OCI-LY1 (cell line): ENCODE results near the gene RAD51B.

ENCODE experiments used
- H2AFZ ChIP-seq: fragments of 200-600 bp; sonication (generic), shearing (Covaris generic); 2 replicates; pipeline ENCODE4 v1.6.0; 2014; ENCODE audit warnings: antibody characterized with exemption, mild to moderate bottlenecking, low read length
- H3F3A ChIP-seq: fragments of 200-600 bp; sonication (generic), shearing (Covaris generic); 2 replicates; pipeline ENCODE4 v1.6.0; 2014; ENCODE audit warnings: mild to moderate bottlenecking, antibody characterized with exemption, low read length, moderate library complexity; ENCODE audit not compliant: insufficient read depth
- H3K27ac ChIP-seq: fragments of 200-600 bp; sonication (generic); 2 replicates; pipeline ENCODE4 v1.5.1; 2014; ENCODE audit warnings: low read length, mixed run types, mild to moderate bottlenecking, low read depth; ENCODE audit not compliant: poor library complexity, severe bottlenecking
- H3K27me3 ChIP-seq: fragments of 200-600 bp; sonication (generic); 2 replicates; pipeline ENCODE4 v1.6.0; 2014; ENCODE audit warnings: antibody characterized with exemption, mild to moderate bottlenecking, low read length, moderate library complexity; ENCODE audit not compliant: insufficient read depth
- H3K36me3 ChIP-seq: fragments of 200-600 bp; sonication (generic); 2 replicates; pipeline ENCODE4 v1.6.1; 2014; ENCODE audit warnings: mild to moderate bottlenecking, antibody characterized with exemption, low read length, moderate library complexity, mixed read lengths; ENCODE audit not compliant: insufficient read depth
- H3K4me1 ChIP-seq: fragments of 200-600 bp; sonication (generic); 2 replicates; pipeline ENCODE4 v1.5.1; 2014; ENCODE audit warnings: mild to moderate bottlenecking, low read length, moderate library complexity; ENCODE audit not compliant: insufficient read depth, severe bottlenecking
- H3K4me2 ChIP-seq: fragments of 200-600 bp; sonication (generic), shearing (Covaris generic); 2 replicates; pipeline ENCODE4 v1.6.1; 2014; ENCODE audit warnings: low read length
- H3K4me3 ChIP-seq: fragments of 200-600 bp; sonication (generic); 2 replicates; pipeline ENCODE4 v1.5.1; 2014; ENCODE audit warnings: low read length, low read depth, mild to moderate bottlenecking, mixed read lengths; ENCODE audit not compliant: poor library complexity, severe bottlenecking
- H3K79me2 ChIP-seq: fragments of 200-600 bp; shearing (Covaris generic); 2 replicates; pipeline ENCODE4 v1.6.1; 2016; ENCODE audit warnings: mixed run types, low read length, mixed read lengths; ENCODE audit not compliant: insufficient read depth
- H3K9ac ChIP-seq: fragments of 200-600 bp; sonication (generic), shearing (Covaris generic); 2 replicates; pipeline ENCODE4 v1.6.1; 2014; ENCODE audit warnings: mild to moderate bottlenecking, low read length, mixed read lengths
- H3K9me2 ChIP-seq: fragments of 200-600 bp; sonication (generic), shearing (Covaris generic); 2 replicates; pipeline ENCODE4 v1.6.1; 2014; ENCODE audit warnings: low read depth, mild to moderate bottlenecking, low read length, mixed read lengths
- H3K9me3 ChIP-seq: fragments of 200-600 bp; shearing (Covaris generic); 2 replicates; pipeline ENCODE4 v1.6.1; 2014; ENCODE audit warnings: low read length, mixed read lengths
- H4K20me1 ChIP-seq: fragments of 200-600 bp; sonication (generic), shearing (Covaris generic); 2 replicates; pipeline ENCODE4 v1.6.0; 2016; ENCODE audit warnings: mild to moderate bottlenecking, low read length; ENCODE audit not compliant: insufficient read depth
- EZH2 ChIP-seq: fragments of 200-600 bp; sonication (generic), shearing (Covaris generic); IDR thresholded peaks from 2 replicates; pipeline ENCODE4 v1.8.0; 2017; ENCODE audit warnings: borderline replicate concordance, mixed run types, mild to moderate bottlenecking, antibody characterized with exemption, low read length, moderate library complexity, mixed read lengths
- TF ChIP-seq, protein P1 (sequence below): fragments of 200-600 bp; sonication (generic), shearing (Covaris generic); IDR thresholded peaks from 2 replicates; pipeline ENCODE4 v1.5.1; 2017; ENCODE audit warnings: mild to moderate bottlenecking, antibody characterized with exemption, low read length, moderate library complexity, mixed read lengths

The RAD51B gene

DNA sequence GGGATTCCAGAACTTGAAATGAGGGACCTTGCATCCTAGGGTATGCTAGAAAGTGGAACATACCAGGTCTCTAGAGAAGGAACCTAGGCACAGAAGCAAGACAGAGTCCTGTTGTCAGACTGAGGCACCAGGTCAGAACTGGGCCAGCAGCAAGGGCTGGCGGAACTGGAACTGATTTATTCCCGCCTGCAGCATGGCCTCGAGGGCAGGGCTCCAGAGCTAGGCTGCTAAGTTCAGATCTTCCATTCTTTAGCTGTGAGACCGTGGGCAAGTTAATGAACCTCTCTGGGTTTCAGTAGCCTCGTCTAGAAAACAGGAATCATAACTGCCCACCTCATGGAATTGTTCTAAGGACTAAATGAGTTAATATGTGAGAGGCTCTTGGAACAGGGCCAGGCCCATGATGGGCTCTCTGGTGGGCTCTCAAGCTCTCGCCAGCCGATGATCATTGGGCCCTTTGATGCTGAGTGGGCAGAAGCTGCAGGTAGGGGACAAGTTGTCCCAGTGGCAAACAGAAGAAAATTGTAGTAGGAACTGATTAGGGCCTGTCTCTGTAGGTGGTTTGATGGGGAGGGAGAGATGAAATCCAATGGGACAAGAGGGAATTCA, 773.5 kb downstream of the RAD51B start:
- H3F3A ChIP-seq = no peaks in the 10 kb centered on the region
- no peaks in the 10 kb centered on the region for H3K9me2 ChIP-seq
- no peak overlapping the region for H3K27ac ChIP-seq
- no peak overlapping the region for H2AFZ ChIP-seq
- TF ChIP-seq EZH2 = no peak
- TF ChIP-seq, protein P1, sequence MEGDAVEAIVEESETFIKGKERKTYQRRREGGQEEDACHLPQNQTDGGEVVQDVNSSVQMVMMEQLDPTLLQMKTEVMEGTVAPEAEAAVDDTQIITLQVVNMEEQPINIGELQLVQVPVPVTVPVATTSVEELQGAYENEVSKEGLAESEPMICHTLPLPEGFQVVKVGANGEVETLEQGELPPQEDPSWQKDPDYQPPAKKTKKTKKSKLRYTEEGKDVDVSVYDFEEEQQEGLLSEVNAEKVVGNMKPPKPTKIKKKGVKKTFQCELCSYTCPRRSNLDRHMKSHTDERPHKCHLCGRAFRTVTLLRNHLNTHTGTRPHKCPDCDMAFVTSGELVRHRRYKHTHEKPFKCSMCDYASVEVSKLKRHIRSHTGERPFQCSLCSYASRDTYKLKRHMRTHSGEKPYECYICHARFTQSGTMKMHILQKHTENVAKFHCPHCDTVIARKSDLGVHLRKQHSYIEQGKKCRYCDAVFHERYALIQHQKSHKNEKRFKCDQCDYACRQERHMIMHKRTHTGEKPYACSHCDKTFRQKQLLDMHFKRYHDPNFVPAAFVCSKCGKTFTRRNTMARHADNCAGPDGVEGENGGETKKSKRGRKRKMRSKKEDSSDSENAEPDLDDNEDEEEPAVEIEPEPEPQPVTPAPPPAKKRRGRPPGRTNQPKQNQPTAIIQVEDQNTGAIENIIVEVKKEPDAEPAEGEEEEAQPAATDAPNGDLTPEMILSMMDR = no peak
- no peaks in the 10 kb centered on the region for H3K36me3 ChIP-seq
- no peak overlapping the region for H3K9ac ChIP-seq
- H3K4me1 ChIP-seq = no peaks in the 10 kb centered on the region
- H3K79me2 ChIP-seq = no peaks in the 10 kb centered on the region
- H3K27me3 ChIP-seq = no peaks in the 10 kb centered on the region; the same call in 1 of the 2 replicates
- H3K4me2 ChIP-seq = no peak overlapping the region
- no peak overlapping the region for H3K4me3 ChIP-seq
- H4K20me1 ChIP-seq = no peaks in the 10 kb centered on the region
- no peaks in the 10 kb centered on the region for H3K9me3 ChIP-seq

DNA sequence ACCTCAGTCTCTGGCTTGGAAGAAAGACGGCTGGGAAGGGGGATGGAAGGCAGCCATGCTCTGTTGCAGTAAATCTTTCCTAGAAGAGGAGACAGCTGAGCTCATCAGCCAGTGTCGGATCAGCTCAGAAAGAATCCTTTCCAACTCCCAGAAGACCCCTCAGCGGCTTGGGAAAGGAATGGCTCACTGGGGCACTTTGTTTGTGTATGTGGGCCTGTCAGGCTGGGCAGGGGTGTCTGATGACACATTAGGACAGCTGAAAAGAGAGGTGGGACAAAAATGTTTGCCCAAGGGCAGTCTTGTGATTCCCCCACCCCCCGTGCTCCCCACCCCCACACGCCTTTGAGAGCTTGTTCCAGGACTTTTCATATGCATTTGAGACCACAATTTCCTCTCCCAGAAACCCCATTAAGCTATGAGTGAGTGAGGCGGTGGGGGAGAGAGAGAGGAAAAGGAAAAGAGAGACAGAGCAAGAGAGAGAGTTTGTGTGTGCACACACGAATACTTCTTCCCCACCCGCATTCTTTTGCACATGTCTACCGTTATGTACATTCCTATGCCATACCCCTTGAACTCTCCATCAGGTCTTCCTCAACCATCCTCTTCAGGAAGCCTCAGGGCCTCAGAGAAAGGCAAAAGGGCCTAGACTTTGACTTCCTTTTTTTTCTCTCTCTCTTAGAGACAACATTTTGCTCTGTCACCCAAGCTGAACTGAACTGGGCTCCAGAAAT, 774.4 kb downstream of the RAD51B start:
- no peaks in the 10 kb centered on the region for H3K36me3 ChIP-seq
- no peak overlapping the region for H2AFZ ChIP-seq
- no peaks in the 10 kb centered on the region for H3K79me2 ChIP-seq
- H3K4me2 ChIP-seq = no peak overlapping the region
- H4K20me1 ChIP-seq = no peaks in the 10 kb centered on the region
- no peaks in the 10 kb centered on the region for H3K4me1 ChIP-seq
- H3K27me3 ChIP-seq = no peaks in the 10 kb centered on the region; the same call in 1 of the 2 replicates
- no peaks in the 10 kb centered on the region for H3K9me3 ChIP-seq
- no peaks in the 10 kb centered on the region for H3F3A ChIP-seq
- no peak overlapping the region for H3K27ac ChIP-seq
- no peak for TF ChIP-seq EZH2
- TF ChIP-seq, protein P1 = no peak
- no peak overlapping the region for H3K4me3 ChIP-seq
- H3K9me2 ChIP-seq = no peaks in the 10 kb centered on the region
- H3K9ac ChIP-seq = no peak overlapping the region

DNA sequence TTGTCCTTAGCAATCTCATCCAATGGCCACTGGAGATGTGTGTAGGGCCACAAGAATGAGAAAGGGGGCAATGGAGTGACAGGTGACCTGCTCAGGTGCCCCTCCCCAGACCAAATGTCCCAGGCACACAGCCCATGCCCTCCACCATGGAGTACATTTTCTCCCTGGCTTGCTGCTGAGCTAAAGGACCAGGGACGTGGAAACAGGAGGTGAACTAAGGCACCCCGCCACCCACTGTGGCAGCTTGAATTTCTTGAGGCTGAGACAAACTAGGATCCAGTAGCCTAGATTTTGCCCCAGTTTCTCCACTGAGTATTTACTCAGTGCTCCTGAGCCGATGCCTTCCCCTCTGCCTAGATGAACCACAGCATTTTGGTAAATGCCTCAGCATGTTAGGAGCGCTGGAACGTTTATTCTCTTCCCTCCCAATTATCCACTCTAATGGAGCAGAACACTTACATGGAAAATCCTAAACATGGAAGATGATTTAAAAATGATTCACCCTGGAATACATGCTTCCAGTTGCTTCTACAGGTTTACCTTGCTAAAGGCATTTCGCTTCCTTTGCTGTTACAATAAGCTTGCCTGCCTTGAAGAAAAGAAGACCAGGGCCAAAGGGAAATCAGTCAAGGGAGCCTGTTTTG, 775.3 kb downstream of the RAD51B start:
- Histone ChIP-seq H4K20me1 (no peaks in the 10 kb centered on the region), H3K4me1 (no peaks in the 10 kb centered on the region), H3K4me2 (no peak overlapping the region), H3K9me3 (no peaks in the 10 kb centered on the region), H2AFZ (no peak overlapping the region), H3K27ac (no peak overlapping the region), H3K36me3 (no peaks in the 10 kb centered on the region), H3K9ac (no peak overlapping the region), H3K9me2 (no peaks in the 10 kb centered on the region), H3K4me3 (no peak overlapping the region), H3F3A (no peaks in the 10 kb centered on the region), H3K79me2 (no peaks in the 10 kb centered on the region), H3K27me3 (no peaks in the 10 kb centered on the region; the same call in 1 of the 2 replicates)
- TF ChIP-seq, protein P1 = no peak
- TF ChIP-seq EZH2 = no peak
